Measurements from ENCODE around the gene FEZF1.

Gene FEZF1

DNA sequence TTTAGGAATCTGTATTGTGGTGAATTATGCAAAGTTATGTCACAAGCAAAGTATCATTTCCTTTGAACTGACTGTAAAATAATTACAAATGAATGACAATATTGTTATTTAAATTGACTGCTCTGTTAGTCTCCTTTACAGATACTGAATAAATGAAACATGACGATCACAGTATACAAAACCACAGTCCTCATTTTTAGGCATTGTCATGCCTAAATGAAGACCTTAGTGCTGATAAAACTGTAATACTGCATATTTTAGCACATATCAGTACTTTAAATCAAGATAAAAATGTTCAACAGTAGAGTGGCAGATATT lies 39.7 kb upstream of the FEZF1 start:
- Histone ChIP-seq H3K36me3 (ENCODE audit: control insufficient read depth, low read length) (no peaks in the 10 kb centered on the region), H3K27me3 (ENCODE audit: control insufficient read depth, low read length) (no peaks in the 10 kb centered on the region), H3F3A (ENCODE audit: control insufficient read depth, insufficient read depth) (no peaks in the 10 kb centered on the region), H4K20me1 (ENCODE audit: control insufficient read depth, insufficient read depth, low read depth, low read length) (no peaks in the 10 kb centered on the region), H3K4me2 (ENCODE audit: low read length) (no peak overlapping the region), H3K27ac (ENCODE audit: low read depth, low read length) (no peak overlapping the region), H3K9me3 (ENCODE audit: control insufficient read depth, insufficient read depth, low read length) (no peaks in the 10 kb centered on the region), H3K79me2 (ENCODE audit: control insufficient read depth, low read length) (no peaks in the 10 kb centered on the region), H3K9me2 (replicated peaks; ENCODE audit: control insufficient read depth, low read length) (no peaks in the 10 kb centered on the region), H3K4me3 (ENCODE audit: low read length) (no peak overlapping the region), H3K4me1 (ENCODE audit: control insufficient read depth, low read length) (no peaks in the 10 kb centered on the region)
- TF ChIP-seq EZH2phosphoT487 (IDR thresholded peaks at IDR 0.05; ENCODE audit: borderline replicate concordance, low read length): no peak
- TF ChIP-seq, protein P1, sequence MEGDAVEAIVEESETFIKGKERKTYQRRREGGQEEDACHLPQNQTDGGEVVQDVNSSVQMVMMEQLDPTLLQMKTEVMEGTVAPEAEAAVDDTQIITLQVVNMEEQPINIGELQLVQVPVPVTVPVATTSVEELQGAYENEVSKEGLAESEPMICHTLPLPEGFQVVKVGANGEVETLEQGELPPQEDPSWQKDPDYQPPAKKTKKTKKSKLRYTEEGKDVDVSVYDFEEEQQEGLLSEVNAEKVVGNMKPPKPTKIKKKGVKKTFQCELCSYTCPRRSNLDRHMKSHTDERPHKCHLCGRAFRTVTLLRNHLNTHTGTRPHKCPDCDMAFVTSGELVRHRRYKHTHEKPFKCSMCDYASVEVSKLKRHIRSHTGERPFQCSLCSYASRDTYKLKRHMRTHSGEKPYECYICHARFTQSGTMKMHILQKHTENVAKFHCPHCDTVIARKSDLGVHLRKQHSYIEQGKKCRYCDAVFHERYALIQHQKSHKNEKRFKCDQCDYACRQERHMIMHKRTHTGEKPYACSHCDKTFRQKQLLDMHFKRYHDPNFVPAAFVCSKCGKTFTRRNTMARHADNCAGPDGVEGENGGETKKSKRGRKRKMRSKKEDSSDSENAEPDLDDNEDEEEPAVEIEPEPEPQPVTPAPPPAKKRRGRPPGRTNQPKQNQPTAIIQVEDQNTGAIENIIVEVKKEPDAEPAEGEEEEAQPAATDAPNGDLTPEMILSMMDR (IDR thresholded peaks at IDR 0.05; ENCODE audit: low read depth, low read length, poor library complexity, severe bottlenecking): no peak

DNA sequence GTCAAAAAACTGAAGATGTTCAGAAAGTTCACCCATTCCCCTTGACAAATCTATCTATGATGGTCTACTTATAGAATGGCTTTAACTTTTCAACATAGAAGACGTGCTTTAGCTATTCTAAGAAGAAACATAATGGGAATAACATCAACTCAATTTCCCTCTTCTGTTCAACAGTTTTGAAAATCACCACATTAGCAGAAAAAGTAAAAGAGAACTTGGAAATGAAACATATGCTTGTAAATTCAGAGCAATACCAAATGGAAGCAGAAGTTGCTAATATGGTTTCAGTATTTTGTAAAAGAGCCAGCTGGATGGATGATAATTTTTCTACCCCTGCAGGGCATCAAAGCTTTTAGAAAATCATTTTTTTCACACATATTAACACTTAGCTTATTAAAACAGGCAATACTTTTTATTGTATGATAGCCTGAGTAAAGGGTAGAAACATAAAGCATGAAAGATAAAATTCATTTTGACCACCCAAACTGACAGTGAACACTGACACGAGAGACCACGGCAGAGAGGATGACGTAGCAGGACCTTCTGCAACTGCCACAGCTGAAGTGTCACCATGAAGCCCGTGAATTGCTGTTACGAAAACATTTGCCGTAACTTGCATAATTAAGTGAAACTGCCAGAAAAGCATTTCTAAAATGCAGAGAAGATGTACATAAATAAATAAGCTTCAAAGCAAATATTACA lies 39.2 kb upstream of the FEZF1 start:
- H3F3A ChIP-seq (ENCODE audit: control insufficient read depth, insufficient read depth): no peaks in the 10 kb centered on the region
- H3K36me3 ChIP-seq (ENCODE audit: control insufficient read depth, low read length): no peaks in the 10 kb centered on the region
- H3K9me2 ChIP-seq (replicated peaks; ENCODE audit: control insufficient read depth, low read length): no peaks in the 10 kb centered on the region
- no peaks in the 10 kb centered on the region for H3K27me3 ChIP-seq (ENCODE audit: control insufficient read depth, low read length)
- H3K4me3 ChIP-seq (ENCODE audit: low read length): no peak overlapping the region
- no peak overlapping the region for H3K4me2 ChIP-seq (ENCODE audit: low read length)
- no peak overlapping the region for H3K27ac ChIP-seq (ENCODE audit: low read depth, low read length)
- H3K4me1 ChIP-seq (ENCODE audit: control insufficient read depth, low read length): no peaks in the 10 kb centered on the region
- TF ChIP-seq, protein P1 (IDR thresholded peaks at IDR 0.05; ENCODE audit: low read depth, low read length, poor library complexity, severe bottlenecking): no peak
- TF ChIP-seq EZH2phosphoT487 (IDR thresholded peaks at IDR 0.05; ENCODE audit: borderline replicate concordance, low read length): no peak
- H3K79me2 ChIP-seq (ENCODE audit: control insufficient read depth, low read length): no peaks in the 10 kb centered on the region
- H3K9me3 ChIP-seq (ENCODE audit: control insufficient read depth, insufficient read depth, low read length): no peaks in the 10 kb centered on the region
- H4K20me1 ChIP-seq (ENCODE audit: control insufficient read depth, insufficient read depth, low read depth, low read length): no peaks in the 10 kb centered on the region

DNA sequence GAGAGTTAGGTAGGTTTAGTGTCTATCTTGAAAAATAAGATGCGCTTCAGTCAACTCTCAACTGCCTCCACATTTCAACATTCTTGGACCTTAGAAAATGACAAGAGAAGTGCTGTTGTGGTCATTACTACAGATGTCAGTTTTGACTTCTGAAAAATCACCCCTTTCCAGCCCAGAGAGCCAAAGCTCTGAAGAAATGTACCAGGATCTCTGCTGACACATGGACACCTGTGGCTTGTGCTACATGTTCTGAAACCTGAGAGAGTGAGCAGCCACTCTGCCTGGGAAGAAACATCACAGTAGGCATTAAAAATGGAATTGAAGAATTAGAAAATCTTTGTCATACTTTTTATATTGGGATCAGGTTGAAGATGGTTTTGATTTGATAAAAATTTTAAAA lies 35.9 kb upstream of the FEZF1 start:
- Histone ChIP-seq H3K9me2 (replicated peaks; ENCODE audit: control insufficient read depth, low read length) (no peaks in the 10 kb centered on the region), H3K4me1 (ENCODE audit: control insufficient read depth, low read length) (no peaks in the 10 kb centered on the region), H3F3A (ENCODE audit: control insufficient read depth, insufficient read depth) (no peaks in the 10 kb centered on the region), H3K9me3 (ENCODE audit: control insufficient read depth, insufficient read depth, low read length) (no peaks in the 10 kb centered on the region), H3K4me3 (ENCODE audit: low read length) (no peak overlapping the region), H3K27me3 (ENCODE audit: control insufficient read depth, low read length) (no peaks in the 10 kb centered on the region), H3K79me2 (ENCODE audit: control insufficient read depth, low read length) (no peaks in the 10 kb centered on the region), H4K20me1 (ENCODE audit: control insufficient read depth, insufficient read depth, low read depth, low read length) (no peaks in the 10 kb centered on the region), H3K27ac (ENCODE audit: low read depth, low read length) (no peak overlapping the region), H3K36me3 (ENCODE audit: control insufficient read depth, low read length) (no peaks in the 10 kb centered on the region), H3K4me2 (ENCODE audit: low read length) (no peak overlapping the region)
- TF ChIP-seq, protein P1 (IDR thresholded peaks at IDR 0.05; ENCODE audit: low read depth, low read length, poor library complexity, severe bottlenecking): no peak
